ENCODE data around the gene NXT1. TPM values are rescaled to one million over a fixed set of nuclear protein-coding genes. Genes with fewer than 3 reads are reported as not detected.

The NXT1 gene
- total RNA-seq, 4 donors from 2014 or later = 29.2 to 40.2 (median 35.1) TPM

DNA sequence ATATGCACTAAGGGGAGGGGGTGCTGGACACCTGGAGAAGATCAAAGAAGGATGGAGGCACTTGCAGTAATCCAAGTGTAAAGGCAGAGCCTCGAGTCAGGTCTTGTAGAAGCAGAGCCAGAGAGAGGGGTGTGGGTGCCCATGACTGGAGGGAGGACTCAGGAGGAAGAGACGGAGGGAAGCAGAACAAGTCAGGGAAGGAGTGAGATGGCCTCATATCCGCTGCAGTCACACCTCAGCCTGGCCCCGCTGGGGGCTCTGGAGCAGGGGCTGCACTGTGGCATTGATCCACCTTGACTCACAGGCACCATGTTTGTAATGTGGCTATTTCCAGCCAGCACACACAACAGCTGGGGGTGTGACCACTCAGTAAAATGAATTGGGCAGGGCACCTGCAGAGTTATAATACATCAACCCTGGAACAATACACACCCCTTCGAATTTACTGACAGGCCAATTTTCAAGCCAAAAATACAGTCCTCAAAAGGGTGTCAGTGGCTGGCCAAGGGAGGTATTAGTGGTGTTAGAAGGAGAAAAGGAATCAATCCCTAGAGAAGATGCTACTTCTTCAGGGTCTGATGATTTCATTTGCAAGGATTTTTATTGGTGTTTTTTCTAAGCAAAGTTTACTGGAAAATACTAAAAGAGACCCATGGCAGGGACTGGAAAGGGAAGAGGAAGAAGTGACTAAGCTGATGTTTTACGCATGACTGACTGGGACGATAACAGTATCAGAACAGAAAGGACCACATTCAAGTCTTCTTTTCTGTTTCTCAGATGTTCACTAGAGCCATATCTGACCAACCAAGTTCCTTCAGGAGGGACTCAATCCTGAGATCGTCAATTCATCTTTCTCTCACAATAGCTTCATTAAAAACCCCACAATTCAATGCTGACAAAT lies 18.9 kb upstream of the NXT1 start:
- DNase-seq (ENCODE audit: low spot score in 2 of 2) = no peak
- TF ChIP-seq POLR2A (IDR thresholded peaks at IDR 0.05) = no peak
- TF ChIP-seq, protein P1, sequence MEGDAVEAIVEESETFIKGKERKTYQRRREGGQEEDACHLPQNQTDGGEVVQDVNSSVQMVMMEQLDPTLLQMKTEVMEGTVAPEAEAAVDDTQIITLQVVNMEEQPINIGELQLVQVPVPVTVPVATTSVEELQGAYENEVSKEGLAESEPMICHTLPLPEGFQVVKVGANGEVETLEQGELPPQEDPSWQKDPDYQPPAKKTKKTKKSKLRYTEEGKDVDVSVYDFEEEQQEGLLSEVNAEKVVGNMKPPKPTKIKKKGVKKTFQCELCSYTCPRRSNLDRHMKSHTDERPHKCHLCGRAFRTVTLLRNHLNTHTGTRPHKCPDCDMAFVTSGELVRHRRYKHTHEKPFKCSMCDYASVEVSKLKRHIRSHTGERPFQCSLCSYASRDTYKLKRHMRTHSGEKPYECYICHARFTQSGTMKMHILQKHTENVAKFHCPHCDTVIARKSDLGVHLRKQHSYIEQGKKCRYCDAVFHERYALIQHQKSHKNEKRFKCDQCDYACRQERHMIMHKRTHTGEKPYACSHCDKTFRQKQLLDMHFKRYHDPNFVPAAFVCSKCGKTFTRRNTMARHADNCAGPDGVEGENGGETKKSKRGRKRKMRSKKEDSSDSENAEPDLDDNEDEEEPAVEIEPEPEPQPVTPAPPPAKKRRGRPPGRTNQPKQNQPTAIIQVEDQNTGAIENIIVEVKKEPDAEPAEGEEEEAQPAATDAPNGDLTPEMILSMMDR (IDR thresholded peaks at IDR 0.05) = no peak
- H3K4me3 ChIP-seq (ENCODE audit: low read depth, poor library complexity, severe bottlenecking) = no peak overlapping the region
- intact Hi-C loops (cut with DNase I; ENCODE audit: low total_unique reads) = loop anchor here (10.0 kb wide), 1 partner anchor 277 kb away; no protein-coding TSS in a partner anchor
- 70 to 71% methylated on average over 8 of the region's 8 CpGs for WGBS, 2 donors

DNA sequence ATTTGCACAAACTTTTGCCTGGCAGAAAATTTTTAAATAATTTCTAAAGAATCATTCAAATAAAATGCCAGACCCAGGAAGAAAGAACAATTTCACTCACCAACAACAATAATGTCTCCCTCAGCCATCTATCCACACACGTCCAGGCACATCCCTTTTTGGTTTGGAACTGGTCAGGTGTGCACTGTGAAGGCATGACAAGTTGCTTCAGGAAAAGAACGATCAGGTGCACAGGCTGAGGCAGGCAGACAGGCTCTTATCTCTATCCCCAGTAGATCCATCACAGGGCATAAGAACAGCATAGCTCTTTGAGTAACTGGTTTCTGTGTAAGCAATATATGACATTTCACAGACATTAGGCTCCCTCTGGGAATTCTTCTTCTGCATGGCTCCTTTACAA lies 18.1 kb upstream of the NXT1 start:
- WGBS, 2 donors = 45 to 56% methylated on average over 2 of the region's 2 CpGs
- intact Hi-C loops (cut with DNase I; ENCODE audit: low total_unique reads) = loop anchor here (10.0 kb wide), 1 partner anchor 278 kb away; no protein-coding TSS in a partner anchor
- no peak overlapping the region for H3K4me3 ChIP-seq (ENCODE audit: low read depth, poor library complexity, severe bottlenecking)
- no peak for DNase-seq (ENCODE audit: low spot score in 2 of 2)
- TF ChIP-seq, protein P1 (IDR thresholded peaks at IDR 0.05) = no peak
- TF ChIP-seq POLR2A (IDR thresholded peaks at IDR 0.05) = no peak

DNA sequence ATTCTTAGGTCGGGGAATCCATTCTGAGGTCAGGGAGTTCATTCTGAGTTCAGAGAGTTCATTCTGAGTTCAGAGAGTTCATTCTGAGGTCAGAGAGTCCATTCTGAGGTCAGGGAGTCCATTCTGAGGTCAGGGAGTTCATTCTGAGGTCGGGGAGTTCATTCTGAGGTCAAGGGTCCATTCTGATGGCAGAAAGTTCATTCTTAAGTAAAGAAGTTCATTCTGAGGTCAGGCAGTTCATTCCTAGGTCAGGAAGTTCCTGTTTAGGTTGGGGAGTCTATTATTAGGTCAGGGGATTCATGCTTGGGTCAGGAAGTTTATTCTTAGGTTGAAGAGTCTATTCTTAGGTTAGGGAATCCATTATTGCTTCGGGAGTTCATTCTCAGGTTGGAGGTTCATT lies 16.5 kb upstream of the NXT1 start:
- intact Hi-C loops (cut with DNase I; ENCODE audit: low total_unique reads) = loop anchor here (10.0 kb wide), 1 partner anchor 279 kb away; no protein-coding TSS in a partner anchor
- WGBS, 2 donors = 74 to 76% methylated on average over 3 of the region's 3 CpGs
- H3K4me3 ChIP-seq (ENCODE audit: low read depth, poor library complexity, severe bottlenecking) = no peak overlapping the region
- no peak for TF ChIP-seq POLR2A (IDR thresholded peaks at IDR 0.05)
- TF ChIP-seq, protein P1 (IDR thresholded peaks at IDR 0.05) = no peak
- DNase-seq (ENCODE audit: low spot score in 2 of 2) = no peak

DNA sequence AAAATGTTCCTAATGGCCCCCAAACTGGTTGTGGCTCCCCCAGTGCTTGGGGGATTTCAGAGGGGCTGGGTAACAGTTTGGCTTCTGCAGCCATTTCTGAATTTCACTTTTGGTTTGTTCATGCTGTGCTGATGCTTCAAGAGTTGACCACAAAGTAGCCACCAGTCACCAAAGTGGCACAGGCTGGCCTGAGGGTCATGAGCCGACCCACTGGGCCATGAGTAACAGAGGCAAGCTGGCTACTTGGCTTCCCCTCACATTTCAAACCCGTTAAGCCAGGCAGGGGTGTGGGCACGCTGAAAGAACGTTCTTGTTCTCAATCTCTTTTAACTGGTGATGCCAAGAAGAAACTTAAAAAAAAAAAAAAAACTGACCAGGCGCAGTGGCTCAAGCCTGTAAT lies 15.1 kb upstream of the NXT1 start:
- DNase-seq (ENCODE audit: low spot score in 2 of 2) = no peak
- no peak overlapping the region for H3K4me3 ChIP-seq (ENCODE audit: low read depth, poor library complexity, severe bottlenecking)
- no peak for TF ChIP-seq POLR2A (IDR thresholded peaks at IDR 0.05)
- TF ChIP-seq, protein P1 (IDR thresholded peaks at IDR 0.05) = no peak
- WGBS, 2 donors = 82 to 89% methylated on average over 5 of the region's 5 CpGs
- intact Hi-C loops (cut with DNase I; ENCODE audit: low total_unique reads) = loop anchor here (10.0 kb wide), 1 partner anchor 281 kb away; no protein-coding TSS in a partner anchor

DNA sequence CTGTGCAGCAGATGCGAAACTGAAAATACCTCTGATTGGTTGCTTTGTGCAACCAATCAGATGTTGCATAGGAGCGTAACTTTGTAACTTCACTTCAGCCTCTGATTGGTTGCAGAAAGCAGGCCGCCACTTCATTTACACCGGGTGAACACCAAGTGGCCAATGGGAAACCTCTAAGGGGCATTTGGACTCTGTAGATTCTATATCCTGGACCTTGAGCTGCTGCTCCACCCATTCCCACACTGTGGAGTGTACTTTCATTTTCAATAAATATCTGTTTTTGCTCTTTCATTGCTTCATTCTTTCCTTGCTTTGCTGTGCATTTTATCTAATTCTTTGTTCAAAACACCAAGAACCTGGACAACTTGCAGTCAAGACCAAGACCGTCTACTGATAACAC lies 14.1 kb upstream of the NXT1 start:
- no peak for DNase-seq (ENCODE audit: low spot score in 2 of 2)
- H3K4me3 ChIP-seq (ENCODE audit: low read depth, poor library complexity, severe bottlenecking) = no peak overlapping the region
- no peak for TF ChIP-seq POLR2A (IDR thresholded peaks at IDR 0.05)
- TF ChIP-seq, protein P1 (IDR thresholded peaks at IDR 0.05) = no peak
- 91 to 95% methylated on average over 5 of the region's 5 CpGs for WGBS, 2 donors
- intact Hi-C loops (cut with DNase I; ENCODE audit: low total_unique reads) = loop anchor here (10.0 kb wide), 1 partner anchor 282 kb away; no protein-coding TSS in a partner anchor
